ENCODE measurements around the gene TGFB1. TPM values are rescaled to one million over a fixed set of nuclear protein-coding genes. Genes with fewer than 3 reads are reported as not detected.

The TGFB1 gene
- total RNA-seq, 6 experiments from 2014 or later, result 150 to 163 (median 158) TPM

- Mint-ChIP-seq H3K4me1 (ENCODE audit: low read depth) (peaks cover 52% of the 10 kb centered on the region), H3K9me3 (no peaks in the 10 kb centered on the region), H3K36me3 (ENCODE audit: low read depth) (peaks cover 26% of the 10 kb centered on the region), H3K27me3 (ENCODE audit: insufficient read depth) (peaks cover 10% of the 10 kb centered on the region), H3K4me3 (peak within 1 kb of the TSS; percentile 98), H3K27ac (peak within 1 kb of the TSS; percentile 97)
- DNase-seq, result peak; percentile 76
- TF ChIP-seq CTCF (IDR thresholded peaks at IDR 0.05), result no peak
These were observed 43.5 kb downstream of the TGFB1 start, which contains the start of gene CCDC97 for GRCh38 chr19:41310033-41310831. CCDC97 (plus strand) TSS chr19:41310172; CDS start chr19:41310311, 139 bp downstream.

GRCh38 chr19:41309180-41310032 lies 44.3 kb downstream of the TGFB1 start:
- TF ChIP-seq CTCF (IDR thresholded peaks at IDR 0.05), result no peak
- no peak for DNase-seq
- Mint-ChIP-seq H3K4me1 (ENCODE audit: low read depth) (peaks cover 52% of the 10 kb centered on the region), H3K27me3 (ENCODE audit: insufficient read depth) (peaks cover 10% of the 10 kb centered on the region), H3K4me3 (peak overlapping the region; percentile 98), H3K9me3 (no peaks in the 10 kb centered on the region), H3K27ac (peak overlapping the region; percentile 97), H3K36me3 (ENCODE audit: low read depth) (peaks cover 33% of the 10 kb centered on the region)

- peaks cover 13% of the 10 kb centered on the region for H3K27me3 Mint-ChIP-seq (ENCODE audit: insufficient read depth)
- peaks cover 35% of the 10 kb centered on the region for H3K36me3 Mint-ChIP-seq (ENCODE audit: low read depth)
- H3K27ac Mint-ChIP-seq, result peak overlapping the region; percentile 97
- peaks cover 52% of the 10 kb centered on the region for H3K4me1 Mint-ChIP-seq (ENCODE audit: low read depth)
- peak overlapping the region; percentile 98 for H3K4me3 Mint-ChIP-seq
- H3K9me3 Mint-ChIP-seq, result no peaks in the 10 kb centered on the region
- DNase-seq, result peak; percentile 80
- peak; percentile 98 for TF ChIP-seq CTCF (IDR thresholded peaks at IDR 0.05)
These were observed 45.1 kb downstream of the TGFB1 start for GRCh38 chr19:41308450-41309179.

- Mint-ChIP-seq H3K27ac (peak overlapping the region; percentile 97), H3K36me3 (ENCODE audit: low read depth) (peaks cover 31% of the 10 kb centered on the region), H3K27me3 (ENCODE audit: insufficient read depth) (peaks cover 13% of the 10 kb centered on the region), H3K4me3 (peak overlapping the region; percentile 98; the same call in 1 of the 2 replicates), H3K9me3 (no peaks in the 10 kb centered on the region), H3K4me1 (ENCODE audit: low read depth) (peaks cover 46% of the 10 kb centered on the region)
- DNase-seq, result no peak
- no peak for TF ChIP-seq CTCF (IDR thresholded peaks at IDR 0.05)
These were observed 45.7 kb downstream of the TGFB1 start for GRCh38 chr19:41307954-41308449.

Measured in HFFc6 (cell line).